Upper lobe of left lung (tissue), 6 donors: ENCODE measurements around the gene COL12A1. TPM values are rescaled to one million over a fixed set of nuclear protein-coding genes. Genes with fewer than 3 reads are reported as not detected.

Experiments used
- ATAC-seq, 2 donors: fragments of 200-7000 bp; cut with Tn5 transposase; one replicate each; pipeline ENCODE4 v1.9.1; 2022; ENCODE audit warnings: mild to moderate bottlenecking in 2 of 2, moderate library complexity in 2 of 2; ENCODE audit not compliant: low FRiP score in 2 of 2
- DNase-seq, 2 donors: peaks; one replicate each; pipeline ENCODE4 v3.0.0-alpha.2; 2019 to 2020
- H3K27ac ChIP-seq, 4 donors: fragments of 200-600 bp; sonication (generic); one replicate each; pipeline ENCODE4 v1.5.1; 2016 to 2019
- H3K27me3 ChIP-seq, 4 donors: fragments of 200-600 bp; sonication (generic); one replicate each; pipeline ENCODE4 v1.5.1; 2017 to 2019
- H3K36me3 ChIP-seq, 4 donors: fragments of 200-600 bp; sonication (generic); one replicate each; pipeline ENCODE4 v1.5.1; 2016 to 2019
- H3K4me1 ChIP-seq, 4 donors: fragments of 200-600 bp; sonication (generic); one replicate each; pipeline ENCODE4 v1.5.1; 2018 to 2019
- H3K4me3 ChIP-seq, 4 donors: fragments of 200-600 bp; sonication (generic); one replicate each; pipeline ENCODE4 v1.5.1; 2017 to 2019; ENCODE audit warnings: mild to moderate bottlenecking in 2 of 4, moderate library complexity in 1 of 4
- H3K9me3 ChIP-seq, 4 donors: fragments of 200-600 bp; sonication (generic); one replicate each; pipeline ENCODE4 v1.5.1; 2018 to 2019
- EP300 ChIP-seq, 4 donors: sonication (generic); formaldehyde crosslinking; IDR thresholded peaks; one replicate each; pipeline ENCODE4 v1.5.1; 2017; ENCODE audit warnings: antibody characterized with exemption in 4 of 4, control low read depth in 2 of 4
- POLR2A ChIP-seq, 4 donors: fragments of 450-650 bp; IDR thresholded peaks; one replicate each; pipeline ENCODE4 v1.5.1; 2016 to 2017; ENCODE audit warnings: antibody characterized with exemption in 4 of 4, mild to moderate bottlenecking in 2 of 4
- POLR2AphosphoS5 ChIP-seq, 2 donors: sonication (generic); formaldehyde crosslinking; IDR thresholded peaks; one replicate each; pipeline ENCODE4 v1.5.1; 2017; ENCODE audit warnings: antibody characterized with exemption in 2 of 2
- WGBS, 2 donors: methylation state at CpG; one replicate each; pipeline ENCODE4 v1.1.5; 2017 to 2018; 5-methylcytosine and 5-hydroxymethylcytosine counted together
- total RNA-seq, 6 donors: library from RNA; depleted of rRNA in 4 of 6; stranded (reverse); fragments of >200 nt in 4 of 6; gene quantifications; one replicate each; pipeline versions ENCODE4 v1.1.0 to v1.2.1, GENCODE V29; 2016 to 2021
- TF ChIP-seq, protein P1 (sequence below), 6 experiments: fragments of 450-650 bp in 4 of 6; fragments of 200-600 bp in 2 of 6; sonication (generic) in 2 of 6; IDR thresholded peaks; one replicate each; pipeline ENCODE4 v1.5.1; 2016 to 2019; ENCODE audit warnings: antibody characterized with exemption in 6 of 6
- donor health status: DM: no; HTN: no; CAD: no; lungs with moderate emphysema.
- donor health status: DM: no; HTN: yes; CAD: no; lungs with severe emphysema.

The COL12A1 gene
- 100 to 1,000 TPM in 2 of 6 donors, 10 to 100 TPM in 4; 33.3 to 176 (median 76.9) TPM for total RNA-seq

- DNase-seq: peak; percentile 90 to 94
- peak; percentile 82 to 87 for ATAC-seq
- Histone ChIP-seq H3K36me3 (no peaks in the 10 kb centered on the region), H3K4me3 (peak within 1 kb of the TSS; percentile 39 to 56 (median 49)), H3K9me3 (no peaks in the 10 kb centered on the region), H3K4me1 (peaks cover 32 to 61% (median 43%) of the 10 kb centered on the region in 4 donors), H3K27ac (peak within 1 kb of the TSS; percentile 64 to 73 (median 70)), H3K27me3 (peaks cover 0 to 43% (median 11%) of the 10 kb centered on the region in 4 donors)
- TF ChIP-seq POLR2AphosphoS5 (IDR thresholded peaks at IDR 0.05) (peak; percentile 43 to 65), EP300 (IDR thresholded peaks at IDR 0.05) (peak in 1 of 4 donors; percentile 26), POLR2A (IDR thresholded peaks at IDR 0.05) (peak in 2 of 4 donors; percentile 52 to 74)
- TF ChIP-seq, protein P1, sequence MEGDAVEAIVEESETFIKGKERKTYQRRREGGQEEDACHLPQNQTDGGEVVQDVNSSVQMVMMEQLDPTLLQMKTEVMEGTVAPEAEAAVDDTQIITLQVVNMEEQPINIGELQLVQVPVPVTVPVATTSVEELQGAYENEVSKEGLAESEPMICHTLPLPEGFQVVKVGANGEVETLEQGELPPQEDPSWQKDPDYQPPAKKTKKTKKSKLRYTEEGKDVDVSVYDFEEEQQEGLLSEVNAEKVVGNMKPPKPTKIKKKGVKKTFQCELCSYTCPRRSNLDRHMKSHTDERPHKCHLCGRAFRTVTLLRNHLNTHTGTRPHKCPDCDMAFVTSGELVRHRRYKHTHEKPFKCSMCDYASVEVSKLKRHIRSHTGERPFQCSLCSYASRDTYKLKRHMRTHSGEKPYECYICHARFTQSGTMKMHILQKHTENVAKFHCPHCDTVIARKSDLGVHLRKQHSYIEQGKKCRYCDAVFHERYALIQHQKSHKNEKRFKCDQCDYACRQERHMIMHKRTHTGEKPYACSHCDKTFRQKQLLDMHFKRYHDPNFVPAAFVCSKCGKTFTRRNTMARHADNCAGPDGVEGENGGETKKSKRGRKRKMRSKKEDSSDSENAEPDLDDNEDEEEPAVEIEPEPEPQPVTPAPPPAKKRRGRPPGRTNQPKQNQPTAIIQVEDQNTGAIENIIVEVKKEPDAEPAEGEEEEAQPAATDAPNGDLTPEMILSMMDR (IDR thresholded peaks at IDR 0.05): peak in 1 of 6 experiments; percentile 49
- WGBS, 2 donors: 1 to 4% methylated on average over 38 to 63 of the region's 64 CpGs
Observed at GRCh38 chr6:75205776-75206575, at the start of gene COL12A1. TSS of gene COL12A1 (minus strand) at chr6:75206053. CDS start at chr6:75202792, 3,261 bp downstream.

- TF ChIP-seq POLR2AphosphoS5 (IDR thresholded peaks at IDR 0.05): no peak
- no peak for TF ChIP-seq EP300 (IDR thresholded peaks at IDR 0.05)
- TF ChIP-seq POLR2A (IDR thresholded peaks at IDR 0.05): no peak
- TF ChIP-seq, protein P1 (IDR thresholded peaks at IDR 0.05): no peak
- no peaks in the 10 kb centered on the region for H3K27me3 ChIP-seq
- H3K4me3 ChIP-seq: no peak overlapping the region
- H3K36me3 ChIP-seq: peaks cover 0 to 22% (median 4%) of the 10 kb centered on the region in 4 donors
- H3K27ac ChIP-seq: no peak overlapping the region
- 86 to 89% methylated on average over 2 of the region's 2 CpGs for WGBS, 2 donors
- ATAC-seq (no peak), DNase-seq (no peak)
- H3K4me1 ChIP-seq: no peaks in the 10 kb centered on the region
- H3K9me3 ChIP-seq: no peaks in the 10 kb centered on the region
Observed at GRCh38 chr6:75250552-75250951, 44.7 kb upstream of the COL12A1 start.

GRCh38 chr6:75249837-75250236, 44.0 kb upstream of the COL12A1 start:
- Histone ChIP-seq H3K27me3 (no peaks in the 10 kb centered on the region), H3K4me3 (no peak overlapping the region), H3K4me1 (peaks cover 0 to under 1% (median 0%) of the 10 kb centered on the region in 4 donors), H3K36me3 (peaks cover 0 to 14% (median 2%) of the 10 kb centered on the region in 4 donors), H3K27ac (no peak overlapping the region), H3K9me3 (no peaks in the 10 kb centered on the region)
- ATAC-seq: no peak
- TF ChIP-seq POLR2A (IDR thresholded peaks at IDR 0.05) (no peak), POLR2AphosphoS5 (IDR thresholded peaks at IDR 0.05) (no peak), EP300 (IDR thresholded peaks at IDR 0.05) (no peak)
- TF ChIP-seq, protein P1 (IDR thresholded peaks at IDR 0.05): no peak
- DNase-seq: no peak

DNA sequence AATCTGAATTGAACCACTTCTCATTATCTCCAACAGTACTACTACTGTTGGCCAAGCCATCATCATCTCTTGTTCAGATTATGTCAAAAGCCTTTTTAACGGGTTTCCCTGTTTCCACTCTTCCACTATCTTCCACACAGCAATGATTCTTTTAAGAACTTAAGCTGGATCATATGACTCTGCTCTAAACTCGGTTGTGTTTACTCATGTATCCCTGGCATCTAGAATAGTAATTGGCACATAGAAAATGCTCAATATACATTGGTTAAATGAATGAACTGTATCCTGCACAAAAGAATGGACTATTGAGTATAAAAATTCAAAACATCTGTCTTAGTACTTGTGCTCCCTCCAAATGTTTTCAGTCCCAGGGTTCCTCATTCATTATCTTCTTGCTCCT, 40.5 kb upstream of the COL12A1 start:
- WGBS, 2 donors: 45 to 51% methylated on average over 2 of the region's 2 CpGs
- TF ChIP-seq, protein P1 (IDR thresholded peaks at IDR 0.05): no peak
- TF ChIP-seq EP300 (IDR thresholded peaks at IDR 0.05): no peak
- no peak for TF ChIP-seq POLR2A (IDR thresholded peaks at IDR 0.05)
- no peak for TF ChIP-seq POLR2AphosphoS5 (IDR thresholded peaks at IDR 0.05)
- no peaks in the 10 kb centered on the region for H3K27me3 ChIP-seq
- peaks cover 0 to 2% (median 0%) of the 10 kb centered on the region in 4 donors for H3K36me3 ChIP-seq
- no peak overlapping the region for H3K4me3 ChIP-seq
- ATAC-seq (no peak), DNase-seq (no peak)
- H3K9me3 ChIP-seq: no peaks in the 10 kb centered on the region
- H3K27ac ChIP-seq: no peak overlapping the region
- H3K4me1 ChIP-seq: peaks cover 13 to 25% (median 18%) of the 10 kb centered on the region in 4 donors
